Liver (tissue), 9 donors: Measurements from ENCODE around the gene SNCA. TPM values are rescaled to one million over a fixed set of nuclear protein-coding genes. Genes with fewer than 3 reads are reported as not detected.

ENCODE experiments used
- DNase-seq: peaks from one replicate; pipeline ENCODE4 v3.0.0-alpha.2; 2017; ENCODE audit warnings: low spot score
- H3K27ac ChIP-seq, 2 donors: one replicate each; pipeline ENCODE4 v1.7.0; 2013; ENCODE audit warnings: inconsistent platforms in 2 of 2, low read length in 2 of 2, control low read depth in 1 of 2, low read depth in 1 of 2, mild to moderate bottlenecking in 1 of 2
- H3K27me3 ChIP-seq, 4 donors: one replicate each; pipeline versions ENCODE4 v1.6.1 to v1.7.0; 2013; ENCODE audit warnings: low read length in 3 of 4, inconsistent platforms in 1 of 4, mild to moderate bottlenecking in 1 of 4, moderate library complexity in 1 of 4; ENCODE audit not compliant: control insufficient read depth in 4 of 4, insufficient read depth in 4 of 4
- H3K36me3 ChIP-seq, 4 donors: one replicate each; pipeline versions ENCODE4 v1.6.1 to v1.7.0; 2013; ENCODE audit warnings: low read length in 3 of 4, mild to moderate bottlenecking in 3 of 4, low read depth in 1 of 4, moderate library complexity in 1 of 4; ENCODE audit not compliant: control insufficient read depth in 4 of 4, insufficient read depth in 3 of 4
- H3K4me1 ChIP-seq, 4 donors: one replicate each; pipeline versions ENCODE4 v1.6.1 to v1.7.0; 2013; ENCODE audit warnings: low read length in 3 of 4, mild to moderate bottlenecking in 3 of 4, moderate library complexity in 1 of 4; ENCODE audit not compliant: control insufficient read depth in 4 of 4, insufficient read depth in 4 of 4
- H3K4me3 ChIP-seq, 3 donors: one replicate each; pipeline versions ENCODE4 v1.6.1 to v1.7.0; 2013; ENCODE audit warnings: low read length in 3 of 3, control low read depth in 1 of 3, low read depth in 1 of 3, mild to moderate bottlenecking in 1 of 3
- H3K9ac ChIP-seq, 2 donors: one replicate each; pipeline ENCODE4 v1.7.0; 2013; ENCODE audit warnings: low read length in 2 of 2, mild to moderate bottlenecking in 2 of 2, moderate library complexity in 2 of 2, control low read depth in 1 of 2, low read depth in 1 of 2
- H3K9me3 ChIP-seq, 4 donors: one replicate each; pipeline versions ENCODE4 v1.6.1 to v1.7.0; 2013; ENCODE audit warnings: low read length in 3 of 4; ENCODE audit not compliant: control insufficient read depth in 4 of 4
- EGR1 ChIP-seq, 2 donors: IDR thresholded peaks; 2 replicates each; pipeline ENCODE4 v1.6.1; 2016 to 2018; ENCODE audit warnings: antibody characterized with exemption in 2 of 2, low read depth in 2 of 2
- FOXA1 ChIP-seq: IDR thresholded peaks from 2 replicates; pipeline ENCODE4 v1.6.1; 2016; ENCODE audit warnings: antibody characterized with exemption
- GABPA ChIP-seq, 2 donors: IDR thresholded peaks in 1 of 2; conservative IDR thresholded peaks in 1 of 2; 2 replicates each; pipeline ENCODE4 v1.6.1; 2016; ENCODE audit warnings: antibody characterized with exemption in 2 of 2, mild to moderate bottlenecking in 1 of 2, moderate library complexity in 1 of 2
- HNF4A ChIP-seq, 2 donors: conservative IDR thresholded peaks; 2 replicates each; pipeline ENCODE4 v1.6.1; 2016; ENCODE audit warnings: antibody characterized with exemption in 2 of 2, mild to moderate bottlenecking in 2 of 2
- RAD21 ChIP-seq, 2 donors: IDR thresholded peaks; 2 replicates each; pipeline ENCODE4 v1.6.1; 2016; ENCODE audit warnings: antibody characterized with exemption in 2 of 2, mild to moderate bottlenecking in 2 of 2
- SP1 ChIP-seq: IDR thresholded peaks from 2 replicates; pipeline ENCODE4 v1.6.1; 2018; ENCODE audit warnings: antibody characterized with exemption, mild to moderate bottlenecking
- TAF1 ChIP-seq: conservative IDR thresholded peaks from 2 replicates; pipeline ENCODE4 v1.6.1; 2016; ENCODE audit warnings: antibody characterized with exemption, mild to moderate bottlenecking
- YY1 ChIP-seq: IDR thresholded peaks from 2 replicates; pipeline ENCODE4 v1.6.1; 2016; ENCODE audit warnings: antibody characterized with exemption, mild to moderate bottlenecking
- WGBS: extraction: QIAGEN DNeasy Blood & Tissue Kit; methylation state at CpG from one replicate; pipeline ENCODE4 v1.1.7; 2013; 5-methylcytosine and 5-hydroxymethylcytosine counted together
- polyA plus RNA-seq, 2 donors: library from polyadenylated mRNA; stranded (reverse) in 1 of 2; unstranded in 1 of 2; fragments of 200-250 nt in 1 of 2; fragments of >200 nt in 1 of 2; fragmentation: Nextera tagmentation in 1 of 2; extraction: Ambion mirVana in 1 of 2; gene quantifications; one replicate each; pipeline versions ENCODE4 v1.2.1 to v1.2.3, GENCODE V29; 2013 to 2015
- total RNA-seq, 2 donors: library from RNA; depleted of rRNA; stranded (reverse); fragments of >200 nt; gene quantifications; one replicate each; pipeline ENCODE4 v1.2.3, GENCODE V29; 2014
- TF ChIP-seq, protein P1 (sequence below): IDR thresholded peaks from 2 replicates; pipeline ENCODE4 v1.6.1; 2016; ENCODE audit warnings: antibody characterized with exemption
- TF ChIP-seq, protein P2 (sequence below): IDR thresholded peaks from 2 replicates; pipeline ENCODE4 v1.6.1; 2016; ENCODE audit warnings: antibody characterized with exemption
- TF ChIP-seq, protein P3 (sequence below): fragments of 150-350 bp; IDR thresholded peaks from 2 replicates; pipeline ENCODE4 v1.5.1; 2017; ENCODE audit warnings: improper control_type of control experiment, low read depth, low read length; ENCODE audit not compliant: missing input control
- TF ChIP-seq, protein P4 (sequence below): IDR thresholded peaks from 2 replicates; pipeline ENCODE4 v1.6.1; 2016; ENCODE audit warnings: antibody characterized with exemption
- donor health status: healthy.
- donor health status: healthy.
- donor health status: healthy.
- donor health status: healthy.
- donor health status: healthy.

The SNCA gene
- total and polyA plus RNA-seq, 4 donors, result 0.44 to 292 (median 0.70) TPM

DNA sequence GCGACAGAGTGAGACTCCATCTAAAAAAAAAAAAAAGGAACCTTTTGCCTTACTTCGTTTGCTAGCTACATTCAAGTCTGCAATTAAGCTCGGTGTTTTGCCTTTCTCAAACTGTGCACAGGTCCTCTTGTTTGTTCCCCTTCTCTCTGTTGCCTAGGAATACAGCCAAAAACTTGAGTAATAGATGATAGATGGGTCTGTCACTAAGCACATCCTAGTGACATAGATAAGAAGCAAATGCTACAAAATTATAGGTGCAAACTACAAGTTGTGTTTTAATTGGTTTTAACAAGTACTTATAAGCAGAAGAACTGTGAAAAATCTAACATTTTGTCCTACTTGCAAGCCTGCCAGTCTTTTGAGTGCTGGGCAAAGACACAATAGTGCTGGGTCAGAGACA lies 95.2 kb downstream of the SNCA start (continued):
- TF ChIP-seq, protein P1, sequence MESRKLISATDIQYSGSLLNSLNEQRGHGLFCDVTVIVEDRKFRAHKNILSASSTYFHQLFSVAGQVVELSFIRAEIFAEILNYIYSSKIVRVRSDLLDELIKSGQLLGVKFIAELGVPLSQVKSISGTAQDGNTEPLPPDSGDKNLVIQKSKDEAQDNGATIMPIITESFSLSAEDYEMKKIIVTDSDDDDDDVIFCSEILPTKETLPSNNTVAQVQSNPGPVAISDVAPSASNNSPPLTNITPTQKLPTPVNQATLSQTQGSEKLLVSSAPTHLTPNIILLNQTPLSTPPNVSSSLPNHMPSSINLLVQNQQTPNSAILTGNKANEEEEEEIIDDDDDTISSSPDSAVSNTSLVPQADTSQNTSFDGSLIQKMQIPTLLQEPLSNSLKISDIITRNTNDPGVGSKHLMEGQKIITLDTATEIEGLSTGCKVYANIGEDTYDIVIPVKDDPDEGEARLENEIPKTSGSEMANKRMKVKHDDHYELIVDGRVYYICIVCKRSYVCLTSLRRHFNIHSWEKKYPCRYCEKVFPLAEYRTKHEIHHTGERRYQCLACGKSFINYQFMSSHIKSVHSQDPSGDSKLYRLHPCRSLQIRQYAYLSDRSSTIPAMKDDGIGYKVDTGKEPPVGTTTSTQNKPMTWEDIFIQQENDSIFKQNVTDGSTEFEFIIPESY, result no peak
- no peak for TF ChIP-seq TAF1

DNA sequence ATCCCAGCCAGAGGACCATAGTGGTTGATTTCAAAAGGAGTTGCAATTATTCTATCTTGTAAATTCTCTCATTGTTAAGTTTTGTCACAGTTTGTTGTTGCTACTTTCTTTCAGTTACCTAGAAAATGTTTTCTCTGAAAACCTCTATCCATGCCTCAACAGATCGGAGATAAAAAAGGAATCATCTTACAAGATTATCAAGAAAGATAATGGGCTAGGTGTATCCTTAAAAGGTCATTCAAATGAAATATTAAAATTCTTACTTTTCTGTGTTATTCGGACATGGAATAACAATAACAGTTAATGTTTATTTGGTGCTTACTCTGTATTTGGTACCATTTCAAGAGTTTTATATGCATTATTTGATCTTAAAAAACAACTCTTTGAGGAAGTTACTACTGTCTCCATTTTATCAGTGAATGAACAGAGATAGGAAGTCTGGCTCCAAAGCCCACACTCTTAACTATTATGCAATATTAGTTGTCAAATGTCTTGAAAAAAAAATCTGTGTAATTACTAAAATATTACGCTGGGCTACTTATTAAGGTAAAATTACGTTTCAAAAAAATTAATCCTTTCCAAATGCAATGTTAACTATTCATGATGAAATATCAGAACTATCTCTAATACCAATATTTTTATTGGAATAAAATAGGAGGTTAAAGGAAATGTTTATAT lies 97.5 kb downstream of the SNCA start:
- 77% methylated on average over 4 of the region's 4 CpGs for WGBS
- Histone ChIP-seq H3K4me1 (no peaks in the 10 kb centered on the region), H3K9ac (no peak overlapping the region), H3K4me3 (no peak overlapping the region), H3K36me3 (no peaks in the 10 kb centered on the region), H3K27me3 (no peaks in the 10 kb centered on the region), H3K27ac (no peak overlapping the region), H3K9me3 (peaks cover 0 to 4% (median 0%) of the 10 kb centered on the region in 4 donors)
- no peak for DNase-seq
- TF ChIP-seq YY1, result no peak
- no peak for TF ChIP-seq SP1
- no peak for TF ChIP-seq FOXA1
- no peak for TF ChIP-seq RAD21 (IDR thresholded peaks at IDR 0.05)
- TF ChIP-seq, protein P2, sequence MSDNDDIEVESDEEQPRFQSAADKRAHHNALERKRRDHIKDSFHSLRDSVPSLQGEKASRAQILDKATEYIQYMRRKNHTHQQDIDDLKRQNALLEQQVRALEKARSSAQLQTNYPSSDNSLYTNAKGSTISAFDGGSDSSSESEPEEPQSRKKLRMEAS, result no peak
- no peak for TF ChIP-seq HNF4A (conservative IDR thresholded peaks at IDR 0.05)
- TF ChIP-seq TAF1, result no peak
- TF ChIP-seq, protein P1, result no peak

DNA sequence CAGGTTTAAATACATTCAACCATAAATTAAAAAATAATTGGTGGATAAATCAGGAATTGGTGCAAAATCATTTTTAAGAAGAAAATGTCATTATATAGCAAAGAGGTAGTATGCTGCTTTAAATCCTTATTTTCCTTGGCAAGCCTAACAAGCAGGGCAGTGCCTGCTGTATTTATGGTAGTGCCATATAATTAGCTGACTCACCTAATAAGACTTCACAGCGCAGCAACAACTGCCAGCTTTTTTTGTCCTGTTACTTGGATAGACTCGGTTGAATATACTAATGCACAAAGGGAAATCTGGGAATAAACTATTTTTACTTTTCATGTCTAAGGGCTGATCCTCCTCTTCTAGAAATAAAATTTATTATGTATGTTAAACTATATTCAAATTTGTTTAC lies 99.1 kb downstream of the SNCA start:
- Histone ChIP-seq H3K27me3 (no peaks in the 10 kb centered on the region), H3K36me3 (no peaks in the 10 kb centered on the region), H3K9ac (no peak overlapping the region), H3K4me1 (no peaks in the 10 kb centered on the region), H3K4me3 (no peak overlapping the region), H3K27ac (no peak overlapping the region), H3K9me3 (peaks cover 0 to 4% (median 0%) of the 10 kb centered on the region in 4 donors)
- TF ChIP-seq, protein P2, result no peak
- TF ChIP-seq, protein P3, sequence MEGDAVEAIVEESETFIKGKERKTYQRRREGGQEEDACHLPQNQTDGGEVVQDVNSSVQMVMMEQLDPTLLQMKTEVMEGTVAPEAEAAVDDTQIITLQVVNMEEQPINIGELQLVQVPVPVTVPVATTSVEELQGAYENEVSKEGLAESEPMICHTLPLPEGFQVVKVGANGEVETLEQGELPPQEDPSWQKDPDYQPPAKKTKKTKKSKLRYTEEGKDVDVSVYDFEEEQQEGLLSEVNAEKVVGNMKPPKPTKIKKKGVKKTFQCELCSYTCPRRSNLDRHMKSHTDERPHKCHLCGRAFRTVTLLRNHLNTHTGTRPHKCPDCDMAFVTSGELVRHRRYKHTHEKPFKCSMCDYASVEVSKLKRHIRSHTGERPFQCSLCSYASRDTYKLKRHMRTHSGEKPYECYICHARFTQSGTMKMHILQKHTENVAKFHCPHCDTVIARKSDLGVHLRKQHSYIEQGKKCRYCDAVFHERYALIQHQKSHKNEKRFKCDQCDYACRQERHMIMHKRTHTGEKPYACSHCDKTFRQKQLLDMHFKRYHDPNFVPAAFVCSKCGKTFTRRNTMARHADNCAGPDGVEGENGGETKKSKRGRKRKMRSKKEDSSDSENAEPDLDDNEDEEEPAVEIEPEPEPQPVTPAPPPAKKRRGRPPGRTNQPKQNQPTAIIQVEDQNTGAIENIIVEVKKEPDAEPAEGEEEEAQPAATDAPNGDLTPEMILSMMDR, result no peak
- TF ChIP-seq, protein P4, sequence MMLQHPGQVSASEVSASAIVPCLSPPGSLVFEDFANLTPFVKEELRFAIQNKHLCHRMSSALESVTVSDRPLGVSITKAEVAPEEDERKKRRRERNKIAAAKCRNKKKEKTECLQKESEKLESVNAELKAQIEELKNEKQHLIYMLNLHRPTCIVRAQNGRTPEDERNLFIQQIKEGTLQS, result no peak
- no peak for TF ChIP-seq GABPA (IDR thresholded peaks at IDR 0.05 in 1 of 2, conservative IDR thresholded peaks at IDR 0.05 in 1 of 2)
- no peak for TF ChIP-seq EGR1 (IDR thresholded peaks at IDR 0.05; ENCODE audit: low read depth in 2 of 2)
- no peak for TF ChIP-seq FOXA1
- no peak for DNase-seq
- 82% methylated on average over 2 of the region's 2 CpGs for WGBS
